Activated CD8-positive, alpha-beta memory T cell treated with anti-CD3 and anti-CD28 coated beads, Interleukin-2, amount 50 U/mL, for 1 hour (primary cell): Measurements from ENCODE around the gene KRT84.
"Not testable (repeated sequence)": the region's sequence is repeated elsewhere in the genome, so short reads cannot be mapped to it uniquely, and the experiment has no call there.

Experiments used
- DNase-seq: peaks from one replicate; pipeline ENCODE4 v3.0.0-alpha.2; 2020; ENCODE audit errors: extremely low read depth

Gene KRT84

GRCh38 chr12:52360663-52361271, 24.7 kb downstream of the KRT84 start:
- no peak for DNase-seq

- DNase-seq, result no peak
Observed at GRCh38 chr12:52360106-52360662, 25.3 kb downstream of the KRT84 start.

GRCh38 chr12:52359621-52360061, 25.8 kb downstream of the KRT84 start:
- no peak for DNase-seq

GRCh38 chr12:52358575-52359350, 26.7 kb downstream of the KRT84 start:
- no peak for DNase-seq

- DNase-seq, result no peak
Observed at GRCh38 chr12:52356762-52357580, 28.5 kb downstream of the KRT84 start.

- DNase-seq, result no peak
Observed at GRCh38 chr12:52356031-52356761, 29.3 kb downstream of the KRT84 start.

GRCh38 chr12:52355176-52355575, 30.3 kb downstream of the KRT84 start:
- DNase-seq, result no peak

- DNase-seq, result no peak
Observed at GRCh38 chr12:52354200-52354599, 31.3 kb downstream of the KRT84 start.

- DNase-seq, result no peak
Observed at GRCh38 chr12:52353766-52354165, 31.7 kb downstream of the KRT84 start.

GRCh38 chr12:52352951-52353350, 32.5 kb downstream of the KRT84 start:
- DNase-seq, result no peak

GRCh38 chr12:52351196-52352059, 34.0 kb downstream of the KRT84 start:
- peak; percentile 46 for DNase-seq

- no peak for DNase-seq
Observed at GRCh38 chr12:52350786-52351185, 34.7 kb downstream of the KRT84 start.

- no peak for DNase-seq
Observed at GRCh38 chr12:52350021-52350620, 35.3 kb downstream of the KRT84 start.

GRCh38 chr12:52349196-52349595, 36.3 kb downstream of the KRT84 start:
- no peak for DNase-seq

- no peak for DNase-seq
Observed at GRCh38 chr12:52347551-52348510, 37.6 kb downstream of the KRT84 start.

GRCh38 chr12:52347016-52347415, 38.4 kb downstream of the KRT84 start:
- no peak for DNase-seq

- DNase-seq, result no peak
Observed at GRCh38 chr12:52346593-52346992, 38.9 kb downstream of the KRT84 start.

- not testable (repeated sequence) for DNase-seq
Observed at GRCh38 chr12:52345041-52345440, 40.4 kb downstream of the KRT84 start.

- no peak for DNase-seq
Observed at GRCh38 chr12:52344111-52344510, 41.3 kb downstream of the KRT84 start.
